Muscle of leg (tissue), 11 donors: ENCODE results near the gene TLE2. TPM values are rescaled to one million over a fixed set of nuclear protein-coding genes. Genes with fewer than 3 reads are reported as not detected.
"Not testable (repeated sequence)": the region's sequence is repeated elsewhere in the genome, so short reads cannot be mapped to it uniquely, and the experiment has no call there.

Experiments
- DNase-seq: peaks from one replicate; pipeline ENCODE4 v3.0.0; 2013
- H3K27ac ChIP-seq: one replicate; pipeline ENCODE4 v1.5.1; 2013; ENCODE audit warnings: mild to moderate bottlenecking, low read length, control low read depth
- H3K27me3 ChIP-seq: one replicate; pipeline ENCODE4 v1.6.1; 2013; ENCODE audit warnings: low read length; ENCODE audit not compliant: control insufficient read depth, insufficient read depth
- H3K36me3 ChIP-seq: one replicate; pipeline ENCODE4 v1.6.1; 2013; ENCODE audit warnings: low read length; ENCODE audit not compliant: control insufficient read depth, insufficient read depth
- H3K4me1 ChIP-seq: one replicate; pipeline ENCODE4 v1.6.1; 2013; ENCODE audit warnings: low read length; ENCODE audit not compliant: control insufficient read depth, insufficient read depth
- H3K4me3 ChIP-seq: one replicate; pipeline ENCODE4 v1.5.1; 2013; ENCODE audit warnings: low read length, control low read depth
- H3K9me3 ChIP-seq: replicated peaks from 2 replicates; pipeline ENCODE4 v1.6.1; 2013; ENCODE audit warnings: low read depth, low read length; ENCODE audit not compliant: control insufficient read depth
- WGBS: methylation state at CpG from one replicate; pipeline ENCODE4 v1.1.5; 2013; ENCODE audit warnings: missing lambda C conversion rate; ENCODE audit not compliant: insufficient coverage; 5-methylcytosine and 5-hydroxymethylcytosine counted together
- polyA plus RNA-seq, 8 donors: library from polyadenylated mRNA; unstranded; fragments of 120-200 nt; gene quantifications; one replicate each; pipeline versions ENCODE4 v1.2.1 to v1.2.3, GENCODE V29; 2013; ENCODE audit warnings: inconsistent platforms in 1 of 8, low replicate concordance in 1 of 8; ENCODE audit not compliant: insufficient read length in 8 of 8, insufficient read depth in 1 of 8
- total RNA-seq: library from RNA; stranded (reverse); fragments of 120-200 nt; gene quantifications from one replicate; pipeline ENCODE4 v1.2.4, GENCODE V29; 2013

TLE2 gene
- total and polyA plus RNA-seq, 9 donors, result 14.2 to 48.1 (median 33.0) TPM

DNA sequence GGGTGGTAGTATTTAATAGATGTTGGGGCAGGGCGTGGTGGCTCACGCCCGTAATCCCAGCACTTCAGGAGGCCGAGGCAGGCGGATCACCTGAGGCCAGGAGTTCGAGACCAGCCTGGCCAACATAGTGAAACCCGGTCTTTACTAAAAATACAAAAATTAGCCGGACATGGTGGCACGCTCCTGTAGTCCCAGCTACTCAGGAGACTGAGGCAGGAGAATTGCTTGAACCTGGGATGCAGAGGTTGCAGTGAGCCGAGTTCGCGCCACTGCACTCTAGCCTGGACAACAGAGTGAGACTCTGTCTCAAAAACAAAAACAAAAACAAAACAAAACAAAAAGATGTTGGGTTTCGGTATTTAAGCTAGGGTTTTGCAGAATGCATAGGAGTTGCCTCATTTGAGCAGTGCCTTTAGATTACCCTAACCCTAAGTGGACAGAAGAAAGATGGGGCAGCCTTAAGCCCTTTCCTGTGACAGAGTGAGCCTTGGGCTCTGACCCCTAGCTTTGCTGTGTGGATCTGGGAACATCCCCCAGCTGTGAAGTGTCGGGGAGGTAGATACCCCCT is 8.0 kb upstream of the TLE2 start:
- not testable (repeated sequence) for H3K9me3 ChIP-seq, H3K27me3 ChIP-seq, H3K36me3 ChIP-seq, DNase-seq, H3K4me3 ChIP-seq
- 73% methylated on average over 9 of the region's 14 CpGs for WGBS
- Histone ChIP-seq H3K4me1 (peaks cover 32% of the 10 kb centered on the region), H3K27ac (peak overlapping the region; percentile 91)

- H3K4me3 ChIP-seq, result peak overlapping the region; percentile 44
- H3K36me3 ChIP-seq, result no peaks in the 10 kb centered on the region
- H3K9me3 ChIP-seq, result no peaks in the 10 kb centered on the region
- peaks cover 10% of the 10 kb centered on the region for H3K27me3 ChIP-seq
- WGBS, result under 1% methylated on average over 42 of the region's 44 CpGs
- H3K4me1 ChIP-seq, result peaks cover 26% of the 10 kb centered on the region
- peak; percentile 98 for DNase-seq
- peak overlapping the region; percentile 91 for H3K27ac ChIP-seq
These were observed 7.3 kb upstream of the TLE2 start for GRCh38 chr19:3036119-3036976.

DNA sequence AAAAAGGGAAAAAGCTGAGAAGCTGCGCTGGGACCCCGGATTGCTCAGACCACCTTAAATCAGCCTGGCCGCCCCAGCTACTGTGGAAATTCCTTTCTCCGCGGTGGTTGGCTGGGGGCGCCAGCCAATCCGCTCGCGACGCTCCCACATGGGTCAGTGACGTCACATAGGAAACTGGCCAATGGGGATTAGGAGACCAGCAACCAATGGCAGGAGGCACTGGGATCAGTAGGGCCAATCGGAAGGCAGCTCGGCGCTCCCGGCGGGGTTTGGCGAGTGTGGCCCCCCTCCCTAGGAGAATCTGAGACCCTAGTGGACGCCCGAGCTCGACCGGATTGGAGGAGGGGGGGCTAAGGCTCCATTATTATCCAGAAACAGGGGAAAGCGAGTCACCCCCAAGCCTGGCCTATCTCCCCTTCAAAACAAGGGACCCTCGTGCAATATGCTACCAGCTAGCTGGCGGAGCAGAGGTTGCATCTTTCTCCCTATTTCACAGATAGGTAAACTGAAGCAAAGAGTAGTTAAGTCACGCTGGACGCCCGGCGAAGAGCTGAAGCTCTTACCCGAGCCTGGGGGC is 6.5 kb upstream of the TLE2 start:
- Histone ChIP-seq H3K36me3 (no peaks in the 10 kb centered on the region), H3K9me3 (no peaks in the 10 kb centered on the region), H3K27ac (peak overlapping the region; percentile 91), H3K4me1 (peaks cover 24% of the 10 kb centered on the region), H3K4me3 (peak overlapping the region; percentile 44), H3K27me3 (peaks cover 14% of the 10 kb centered on the region)
- WGBS, result 1% methylated on average over 20 of the region's 29 CpGs
- DNase-seq, result peak; percentile 100

GRCh38 chr19:3034656-3035541 is 5.8 kb upstream of the TLE2 start:
- Histone ChIP-seq H3K4me3 (peak overlapping the region; percentile 32), H3K27ac (peak overlapping the region; percentile 45), H3K27me3 (peaks cover 22% of the 10 kb centered on the region), H3K9me3 (no peaks in the 10 kb centered on the region), H3K36me3 (no peaks in the 10 kb centered on the region), H3K4me1 (peaks cover 24% of the 10 kb centered on the region)
- WGBS, result 1% methylated on average over 11 of the region's 28 CpGs
- no peak for DNase-seq

DNA sequence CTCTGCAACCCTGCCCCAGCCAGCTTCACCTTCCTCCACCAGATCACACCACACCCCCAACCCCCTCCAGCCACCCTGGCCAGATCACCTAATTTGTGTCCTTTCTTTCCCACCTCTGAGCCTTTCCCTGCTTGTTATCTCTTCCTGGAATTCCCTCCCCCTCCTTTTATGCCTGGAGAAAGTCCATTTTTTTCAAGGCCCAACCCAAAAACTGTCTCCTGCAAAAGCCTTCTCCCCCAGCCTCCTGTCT is 5.3 kb upstream of the TLE2 start:
- Histone ChIP-seq H3K27me3 (peaks cover 24% of the 10 kb centered on the region), H3K4me3 (no peak overlapping the region), H3K36me3 (no peaks in the 10 kb centered on the region), H3K4me1 (peaks cover 29% of the 10 kb centered on the region), H3K27ac (no peak overlapping the region), H3K9me3 (no peaks in the 10 kb centered on the region)
- peak; percentile 73 for DNase-seq

DNA sequence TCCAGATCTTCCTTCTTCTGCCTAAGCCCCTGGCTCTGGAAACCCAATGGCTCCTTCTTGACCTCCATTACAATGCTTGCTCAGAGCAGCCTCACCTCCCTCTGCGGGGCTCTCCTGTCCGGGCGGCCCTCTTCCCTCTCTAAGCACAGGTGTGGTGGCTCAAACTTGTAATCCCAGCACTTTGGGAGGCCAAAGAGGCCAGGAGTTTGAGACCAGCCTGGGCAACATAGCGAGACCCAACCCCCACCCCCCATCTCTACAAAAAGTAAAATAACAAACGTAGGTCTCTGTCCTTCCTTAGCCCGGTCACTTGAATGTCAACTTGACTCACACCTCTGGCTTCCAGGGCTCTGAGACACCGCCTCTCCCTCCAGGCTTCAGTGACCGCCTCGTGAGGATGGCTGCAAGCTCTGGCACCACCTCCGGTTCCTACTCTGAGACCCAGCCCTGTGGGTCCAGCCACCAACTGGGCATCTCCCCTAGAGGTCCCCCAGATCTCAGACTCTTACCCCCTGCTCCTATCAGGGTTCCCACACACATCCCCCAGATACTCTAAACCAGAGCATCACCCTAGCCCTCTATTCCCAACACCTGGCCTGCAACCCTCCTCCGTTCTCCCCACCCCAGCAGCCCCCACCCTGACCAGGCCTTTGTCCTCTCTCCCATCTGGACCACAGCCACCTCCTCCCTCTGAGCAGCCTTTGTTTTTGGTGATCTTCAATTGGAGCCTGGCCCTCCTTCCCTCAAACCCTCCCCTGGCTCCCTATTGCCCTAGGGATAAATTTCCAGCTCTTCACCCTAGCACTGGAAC is 4.7 kb upstream of the TLE2 start:
- DNase-seq, result no peak
- H3K9me3 ChIP-seq, result no peaks in the 10 kb centered on the region
- WGBS, result 69% methylated on average over 11 of the region's 11 CpGs
- H3K27me3 ChIP-seq, result peaks cover 24% of the 10 kb centered on the region
- H3K36me3 ChIP-seq, result no peaks in the 10 kb centered on the region
- no peak overlapping the region for H3K4me3 ChIP-seq
- H3K4me1 ChIP-seq, result peaks cover 29% of the 10 kb centered on the region
- no peak overlapping the region for H3K27ac ChIP-seq

GRCh38 chr19:3031607-3031867 is 2.5 kb upstream of the TLE2 start:
- Histone ChIP-seq H3K4me1 (peaks cover 36% of the 10 kb centered on the region), H3K36me3 (no peaks in the 10 kb centered on the region), H3K4me3 (no peak overlapping the region), H3K27ac (no peak overlapping the region), H3K27me3 (peaks cover 34% of the 10 kb centered on the region), H3K9me3 (no peaks in the 10 kb centered on the region)
- WGBS, result 60% methylated on average over 3 of the region's 5 CpGs
- no peak for DNase-seq

DNA sequence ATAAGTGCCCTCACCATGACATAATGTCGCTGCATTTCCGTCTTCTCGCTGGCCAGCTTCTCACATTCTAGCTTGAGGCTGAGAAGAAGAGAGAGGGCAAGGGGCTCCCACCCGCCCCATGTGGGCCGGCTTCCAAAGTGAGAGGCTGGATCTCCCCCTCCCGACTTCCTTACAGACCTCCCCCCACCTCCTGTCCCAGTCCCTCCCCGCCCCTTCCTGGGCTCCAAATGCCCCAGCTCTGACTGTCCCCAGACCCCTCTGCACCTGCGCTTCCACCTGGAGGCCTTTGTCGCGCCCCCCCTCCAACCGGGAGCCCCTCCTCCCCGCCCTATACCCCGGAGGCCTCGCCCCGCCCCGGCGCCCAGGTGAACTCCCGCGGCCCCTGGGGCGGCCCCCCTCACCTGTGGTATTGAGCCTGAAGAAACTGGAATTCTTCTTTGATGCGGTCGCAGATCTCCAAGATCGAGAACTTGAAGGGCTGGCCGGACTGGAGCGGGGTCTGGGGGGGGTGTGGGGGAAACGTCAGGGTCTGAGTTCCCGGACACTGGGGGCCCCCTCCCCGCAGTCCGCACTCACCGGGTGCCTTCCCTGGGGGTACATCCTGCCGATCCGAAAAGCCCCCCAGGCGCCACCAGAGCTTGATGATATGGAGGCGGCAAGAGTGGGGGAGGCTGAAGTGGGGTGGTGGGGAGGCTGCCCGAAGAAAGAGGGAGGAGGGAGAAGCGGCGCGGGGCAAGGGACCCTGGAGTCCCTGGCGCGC is 595 bp downstream of the TLE2 start:
- Histone ChIP-seq H3K27me3 (peaks cover 42% of the 10 kb centered on the region), H3K9me3 (no peaks in the 10 kb centered on the region), H3K36me3 (no peaks in the 10 kb centered on the region), H3K4me1 (peaks cover 19% of the 10 kb centered on the region), H3K4me3 (peak overlapping the region; percentile 57), H3K27ac (no peak overlapping the region)
- under 1% methylated on average over 22 of the region's 40 CpGs for WGBS
- peak; percentile 33 for DNase-seq

DNA sequence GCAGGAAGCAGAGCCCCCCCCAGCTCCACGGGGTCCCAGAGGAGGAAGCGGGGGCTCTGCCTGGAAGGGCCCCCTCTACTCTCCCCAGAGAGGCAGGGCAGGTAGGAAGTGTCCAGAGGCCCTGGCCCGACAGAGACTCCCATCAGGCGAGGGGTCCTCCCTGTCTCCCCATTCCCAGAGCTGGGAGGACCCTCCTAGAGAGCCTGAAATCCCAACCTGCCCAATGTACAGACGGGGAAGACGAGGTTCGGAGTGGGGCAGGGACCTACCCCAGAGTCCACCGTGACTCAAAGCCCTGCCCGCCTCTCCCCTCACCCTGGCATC is 1.1 kb downstream of the TLE2 start:
- Histone ChIP-seq H3K27ac (no peak overlapping the region), H3K4me3 (no peak overlapping the region), H3K9me3 (no peaks in the 10 kb centered on the region), H3K36me3 (no peaks in the 10 kb centered on the region), H3K27me3 (peaks cover 40% of the 10 kb centered on the region), H3K4me1 (peaks cover 19% of the 10 kb centered on the region)
- DNase-seq, result no peak
- 58% methylated on average over 2 of the region's 9 CpGs for WGBS
